ENCODE results near the gene COL24A1. TPM values are rescaled to one million over a fixed set of nuclear protein-coding genes. Genes with fewer than 3 reads are reported as not detected.

Gene COL24A1
- total and polyA plus RNA-seq, 2 of the 8 experiments (the other 6 are each of a cell fraction or from before 2014, with no cell fraction given): 0.23 to 1.1 TPM

GRCh38 chr1:86110451-86111129 lies 46.0 kb downstream of the COL24A1 start (continued):
- TF ChIP-seq CTCF (IDR thresholded peaks at IDR 0.05; ENCODE audit: control extremely low read depth in 1 of 3, insufficient read depth in 1 of 3, low read depth in 1 of 3, low read length in 3 of 3) (no peak), POU5F1 (IDR thresholded peaks at IDR 0.05; ENCODE audit: low read depth, low read length) (no peak), FOSL1 (IDR thresholded peaks at IDR 0.05; ENCODE audit: insufficient read depth, low read depth, low read length) (no peak), BCL11A (IDR thresholded peaks at IDR 0.05; ENCODE audit: low read depth in 2 of 2, low read length in 2 of 2) (no peak), SIX5 (IDR thresholded peaks at IDR 0.05; ENCODE audit: low read depth, low read length) (no peak), MAX (IDR thresholded peaks at IDR 0.05) (no peak), SIRT6 (IDR thresholded peaks at IDR 0.05; ENCODE audit: low read length) (no peak), ATF2 (IDR thresholded peaks at IDR 0.05; ENCODE audit: low read length) (no peak)

All from H1 (cell line).